GM23248 (cell line): ENCODE results near the gene MAPKBP1. TPM values are rescaled to one million over a fixed set of nuclear protein-coding genes. Genes with fewer than 3 reads are reported as not detected.
A peak's percentile ranks its signal among the peaks of the same experiment; 100 is the strongest.

ENCODE experiments used
- DNase-seq: peaks from one replicate; pipeline ENCODE4 v3.0.0-alpha.2; 2015
- H2AFZ ChIP-seq: fragments of 200-600 bp; sonication (generic); 2 replicates; pipeline ENCODE4 v1.6.1; 2016; ENCODE audit warnings: antibody characterized with exemption
- H3F3A ChIP-seq: fragments of 200-600 bp; sonication (generic); 2 replicates; pipeline ENCODE4 v1.6.1; 2016; ENCODE audit warnings: mild to moderate bottlenecking, antibody characterized with exemption, mixed run types; ENCODE audit not compliant: insufficient read depth
- H3K27ac ChIP-seq: fragments of 200-600 bp; sonication (generic); 2 replicates; pipeline ENCODE4 v1.5.1; 2016; ENCODE audit warnings: mild to moderate bottlenecking
- H3K27me3 ChIP-seq: fragments of 200-600 bp; sonication (generic); replicated peaks from 2 replicates; pipeline ENCODE4 v1.6.1; 2016; ENCODE audit warnings: mild to moderate bottlenecking; ENCODE audit not compliant: insufficient read depth
- H3K36me3 ChIP-seq: fragments of 200-600 bp; sonication (generic); 2 replicates; pipeline ENCODE4 v1.6.1; 2016; ENCODE audit warnings: low read depth, mild to moderate bottlenecking
- H3K4me1 ChIP-seq: fragments of 200-600 bp; sonication (generic); 2 replicates; pipeline ENCODE4 v1.6.1; 2016; ENCODE audit warnings: mild to moderate bottlenecking; ENCODE audit not compliant: insufficient read depth
- H3K4me2 ChIP-seq: fragments of 200-600 bp; sonication (generic); one replicate; pipeline ENCODE4 v1.6.1; 2016; ENCODE audit warnings: mild to moderate bottlenecking; ENCODE audit not compliant: unreplicated experiment
- H3K4me3 ChIP-seq: fragments of 200-600 bp; sonication (generic); 2 replicates; pipeline ENCODE4 v1.5.1; 2016; ENCODE audit warnings: mild to moderate bottlenecking
- H3K79me2 ChIP-seq: fragments of 200-600 bp; sonication (generic); 2 replicates; pipeline ENCODE4 v1.6.1; 2016; ENCODE audit warnings: mild to moderate bottlenecking; ENCODE audit not compliant: insufficient read depth
- H3K9ac ChIP-seq: fragments of 200-600 bp; sonication (generic); 2 replicates; pipeline ENCODE4 v1.6.1; 2016; ENCODE audit warnings: mild to moderate bottlenecking
- H3K9me2 ChIP-seq: fragments of 200-600 bp; sonication (generic); 2 replicates; pipeline ENCODE4 v1.6.1; 2016; ENCODE audit warnings: mixed run types, mild to moderate bottlenecking, moderate library complexity; ENCODE audit not compliant: insufficient read depth
- H3K9me3 ChIP-seq: fragments of 200-600 bp; sonication (generic); one replicate; pipeline ENCODE4 v1.6.1; 2017; ENCODE audit warnings: low read depth
- H4K20me1 ChIP-seq: fragments of 200-600 bp; sonication (generic); 2 replicates; pipeline ENCODE4 v1.6.0; 2016; ENCODE audit not compliant: insufficient read depth
- EZH2 ChIP-seq: fragments of 200-600 bp; sonication (generic); IDR thresholded peaks from 2 replicates; pipeline ENCODE4 v1.6.1; 2018; ENCODE audit warnings: antibody characterized with exemption, mild to moderate bottlenecking; ENCODE audit not compliant: insufficient read depth, poor library complexity, severe bottlenecking
- EZH2phosphoT487 ChIP-seq: fragments of 200-600 bp; sonication (generic); IDR thresholded peaks from 2 replicates; pipeline ENCODE4 v1.6.1; 2018; ENCODE audit warnings: antibody characterized with exemption, moderate library complexity, mild to moderate bottlenecking, low read depth; ENCODE audit not compliant: insufficient read depth
- WGBS, 2 experiments: methylation state at CpG; one replicate each; pipeline ENCODE4 v1.1.6; 2015 to 2017; ENCODE audit warnings: low lambda C conversion rate in 2 of 2, low coverage in 1 of 2; ENCODE audit errors: missing lambda C conversion rate in 2 of 2; 5-methylcytosine and 5-hydroxymethylcytosine counted together
- in situ Hi-C: fragments of 300-500 bp; cut with MboI; formaldehyde crosslinking; loops from 2 replicates; pipeline ENCODE4 v1.15.0; 2020
- polyA plus RNA-seq: library from polyadenylated mRNA; unstranded; fragments of >200 nt; fragmentation: Nextera tagmentation; extraction: Ambion mirVana; gene quantifications from 2 replicates; pipeline ENCODE4 v1.2.1, GENCODE V29; 2016
- total RNA-seq: library from RNA; depleted of rRNA; stranded (reverse); fragments of >200 nt; shearing (Covaris generic); gene quantifications from 2 replicates; pipeline ENCODE4 v1.2.3, GENCODE V29; 2014

MAPKBP1 gene
- total and polyA plus RNA-seq, 2 experiments from 2014 or later = 5.2 to 8.5 TPM

DNA sequence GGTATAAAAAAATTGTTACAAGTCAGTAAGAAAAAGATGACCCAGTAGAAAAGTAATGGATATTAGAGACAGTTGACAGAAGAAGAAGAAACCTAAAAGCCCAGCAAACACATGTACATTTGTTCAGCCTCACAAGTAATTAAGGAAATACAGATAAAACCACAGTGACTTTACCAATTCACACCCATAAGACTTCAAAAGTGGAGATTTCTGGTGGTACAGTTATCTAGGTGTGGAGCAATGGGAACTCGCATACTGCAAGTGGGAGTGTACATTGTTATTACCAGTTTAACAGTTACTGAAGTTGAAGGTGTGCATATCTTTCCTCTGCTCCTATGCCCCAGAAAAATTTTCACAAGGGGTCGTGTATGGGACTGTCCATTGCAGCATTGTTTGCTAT is 18.1 kb upstream of the MAPKBP1 start:
- Histone ChIP-seq H3K36me3 (peaks cover 28% of the 10 kb centered on the region), H3K4me3 (no peak overlapping the region), H3K9ac (no peak overlapping the region), H2AFZ (no peak overlapping the region), H4K20me1 (no peaks in the 10 kb centered on the region), H3F3A (0 out of 2 replicates have a peak, but pooled peaks cover 5% of the 10 kb centered on the region), H3K4me2 (no peak overlapping the region), H3K4me1 (no peaks in the 10 kb centered on the region), H3K79me2 (no peaks in the 10 kb centered on the region), H3K9me2 (no peaks in the 10 kb centered on the region), H3K27ac (no peak overlapping the region), H3K27me3 (no peaks in the 10 kb centered on the region), H3K9me3 (no peaks in the 10 kb centered on the region)
- DNase-seq = no peak
- in situ Hi-C loops = no loop called here
- TF ChIP-seq EZH2phosphoT487 (no peak), EZH2 (no peak)
- WGBS, 2 experiments = 98% methylated on average over 2 of the region's 2 CpGs

- TF ChIP-seq EZH2 = no peak
- no peak for TF ChIP-seq EZH2phosphoT487
- DNase-seq = peak; percentile 88
- no peak overlapping the region for H2AFZ ChIP-seq
- peak overlapping the region; percentile 86 for H3K4me3 ChIP-seq
- peak overlapping the region; percentile 84 for H3K4me2 ChIP-seq
- H3K27ac ChIP-seq = peak overlapping the region; percentile 75
- peaks cover 60% of the 10 kb centered on the region for H3F3A ChIP-seq
- no peaks in the 10 kb centered on the region for H3K9me3 ChIP-seq
- H4K20me1 ChIP-seq = no peaks in the 10 kb centered on the region
- H3K79me2 ChIP-seq = peaks cover 34% of the 10 kb centered on the region
- peaks cover 41% of the 10 kb centered on the region for H3K4me1 ChIP-seq
- no peaks in the 10 kb centered on the region for H3K27me3 ChIP-seq
- peak overlapping the region; percentile 87; the same call in 1 of the 2 replicates for H3K9ac ChIP-seq
- H3K36me3 ChIP-seq = no peaks in the 10 kb centered on the region
- WGBS, 2 experiments = 52 to 53% methylated on average over 8 of the region's 8 CpGs
- H3K9me2 ChIP-seq = no peaks in the 10 kb centered on the region
- in situ Hi-C loops = loop anchor here (5.0 kb wide), 1 partner anchor 49 kb away; no protein-coding TSS in a partner anchor
Measured at GRCh38 chr15:41772720-41773331, 1.5 kb upstream of the MAPKBP1 start.

- Histone ChIP-seq H3K4me1 (peaks cover 46% of the 10 kb centered on the region), H3F3A (peaks cover 64% of the 10 kb centered on the region), H3K4me3 (peak overlapping the region; percentile 86), H4K20me1 (no peaks in the 10 kb centered on the region), H3K27me3 (no peaks in the 10 kb centered on the region), H3K36me3 (no peaks in the 10 kb centered on the region), H3K79me2 (peaks cover 38% of the 10 kb centered on the region), H3K27ac (peak overlapping the region; percentile 75), H3K9ac (peak overlapping the region; percentile 87), H3K9me2 (no peaks in the 10 kb centered on the region), H2AFZ (peak overlapping the region; percentile 77; the same call in 1 of the 2 replicates), H3K4me2 (peak overlapping the region; percentile 84), H3K9me3 (no peaks in the 10 kb centered on the region)
- WGBS, 2 experiments = 18% methylated on average over 5 of the region's 5 CpGs
- in situ Hi-C loops = loop anchor here (5.0 kb wide), 1 partner anchor 49 kb away; no protein-coding TSS in a partner anchor
- DNase-seq = no peak
- TF ChIP-seq EZH2phosphoT487 = no peak
- TF ChIP-seq EZH2 = no peak
Measured at GRCh38 chr15:41773332-41773728, 954 bp upstream of the MAPKBP1 start.

DNA sequence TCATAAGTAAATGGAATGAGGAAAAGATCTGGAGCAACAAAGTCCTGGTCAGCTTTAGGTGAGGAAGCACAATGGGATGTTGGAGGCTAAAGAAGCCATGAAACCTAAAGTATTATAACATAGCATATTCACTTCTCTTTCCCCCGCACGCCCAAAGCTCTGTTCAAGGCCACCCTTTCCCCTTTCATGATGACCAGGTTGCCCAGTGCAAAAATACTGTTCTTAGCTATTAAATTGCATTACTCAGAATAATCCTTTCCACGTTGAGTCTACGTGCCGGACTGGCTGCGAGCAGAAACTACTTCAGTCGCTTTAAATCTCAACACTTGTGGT is 589 bp upstream of the MAPKBP1 start:
- TF ChIP-seq EZH2 = no peak
- no peak for TF ChIP-seq EZH2phosphoT487
- in situ Hi-C loops = loop anchor here (5.0 kb wide), 1 partner anchor 49 kb away; no protein-coding TSS in a partner anchor
- Histone ChIP-seq H3F3A (peaks cover 67% of the 10 kb centered on the region), H3K27ac (peak overlapping the region; percentile 75), H3K79me2 (peaks cover 40% of the 10 kb centered on the region), H3K36me3 (no peaks in the 10 kb centered on the region), H3K9me2 (no peaks in the 10 kb centered on the region), H3K9me3 (no peaks in the 10 kb centered on the region), H3K9ac (peak overlapping the region; percentile 87), H4K20me1 (no peaks in the 10 kb centered on the region), H3K27me3 (no peaks in the 10 kb centered on the region), H2AFZ (peak overlapping the region; percentile 77), H3K4me1 (peaks cover 50% of the 10 kb centered on the region), H3K4me2 (peak overlapping the region; percentile 84), H3K4me3 (peak overlapping the region; percentile 86)
- 1 to 4% methylated on average over 7 of the region's 7 CpGs for WGBS, 2 experiments
- DNase-seq = no peak
